ENCODE data around the gene PTPN14.

Gene PTPN14

GRCh38 chr1:214425716-214426425 is 125.5 kb downstream of the PTPN14 start:
- DNase-seq (ENCODE audit: low read depth): no peak

DNA sequence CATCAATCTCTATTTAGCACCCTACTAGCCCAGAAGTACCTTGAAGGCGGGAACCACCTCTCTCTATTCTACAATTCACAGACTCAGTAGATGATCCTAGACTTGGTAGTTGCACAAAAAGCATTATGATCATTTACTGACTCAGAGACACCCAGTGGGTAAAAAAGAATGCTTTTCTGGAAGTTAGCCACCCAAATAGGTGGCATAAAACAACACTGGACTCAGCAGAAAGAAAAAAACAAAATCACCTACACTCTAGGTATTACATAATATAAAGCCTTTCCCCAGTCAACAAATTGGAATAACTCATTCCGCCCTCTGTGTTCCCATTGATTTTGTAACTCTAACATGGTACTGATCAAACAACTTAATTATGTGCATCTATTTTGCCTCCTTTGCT is 126.3 kb downstream of the PTPN14 start:
- DNase-seq (ENCODE audit: low read depth): no peak

- DNase-seq (ENCODE audit: low read depth): no peak
Measured at GRCh38 chr1:214423045-214423444, 128.4 kb downstream of the PTPN14 start.

DNA sequence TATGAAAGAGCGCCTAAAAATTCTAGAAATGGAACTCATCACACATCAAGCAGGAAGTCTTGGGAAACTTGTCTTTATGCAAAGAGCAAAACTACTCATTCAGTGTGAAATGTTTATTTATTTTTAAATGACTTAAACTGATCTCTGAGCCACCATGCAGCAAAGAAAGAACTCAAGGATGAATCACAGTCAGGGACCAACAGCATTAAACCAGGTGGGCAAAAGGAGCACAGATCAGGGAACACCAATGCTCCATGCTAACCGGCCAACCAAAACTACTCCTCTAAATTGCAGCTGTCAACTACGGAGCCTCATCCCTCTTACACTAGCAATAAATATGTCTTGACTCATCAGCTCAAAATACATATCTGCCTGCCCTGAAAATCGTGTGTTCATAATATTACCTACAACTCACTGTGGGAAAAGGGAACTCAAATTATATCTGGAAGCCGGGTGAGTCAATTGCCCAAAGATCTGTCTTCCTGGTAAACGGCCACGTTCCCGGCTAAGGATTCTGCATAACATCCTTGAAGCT is 129.2 kb downstream of the PTPN14 start:
- DNase-seq (ENCODE audit: low read depth): peak; percentile 36

- no peak for DNase-seq (ENCODE audit: low read depth)
Measured at GRCh38 chr1:214420833-214421232, 130.6 kb downstream of the PTPN14 start.

DNA sequence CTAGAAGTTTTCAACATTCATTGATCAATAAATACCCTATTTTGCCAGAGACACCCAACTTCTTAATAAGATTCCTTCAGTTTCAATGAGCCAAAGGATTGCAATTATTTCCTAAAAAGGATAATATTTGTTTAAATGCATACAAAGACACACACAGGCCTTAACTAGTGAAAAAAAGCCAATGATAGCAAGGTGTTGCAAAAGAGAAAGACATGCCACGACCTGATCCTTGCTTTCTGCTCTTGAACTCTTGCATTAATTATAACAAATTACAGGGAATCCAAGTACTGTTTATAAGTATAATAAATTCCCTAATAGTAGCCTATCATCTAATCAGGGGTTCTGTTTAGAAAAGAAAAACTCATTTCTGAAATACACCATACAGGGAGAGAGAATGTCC is 131.1 kb downstream of the PTPN14 start:
- no peak for DNase-seq (ENCODE audit: low read depth)

DNA sequence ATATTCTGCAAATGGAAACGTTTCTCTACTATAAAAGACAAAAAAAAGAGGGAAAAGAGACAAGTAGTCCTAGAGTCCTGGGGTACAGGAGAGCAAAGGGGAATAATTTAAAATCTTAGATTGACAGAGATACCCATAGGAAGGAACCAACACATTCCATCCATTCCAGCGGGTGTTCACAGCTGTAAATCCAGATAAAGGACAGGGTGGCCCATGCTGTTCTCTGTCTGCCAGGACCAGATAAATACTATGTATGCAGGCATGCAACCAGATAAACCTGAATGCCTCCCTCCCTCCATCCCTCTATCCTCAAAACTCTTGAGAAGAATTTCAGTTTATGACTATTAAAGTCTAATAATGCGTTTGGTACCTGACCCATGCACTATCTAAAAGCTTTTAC is 131.8 kb downstream of the PTPN14 start:
- no peak for DNase-seq (ENCODE audit: low read depth)

- peak; percentile 26 for DNase-seq (ENCODE audit: low read depth)
Measured at GRCh38 chr1:214418391-214418790, 133.0 kb downstream of the PTPN14 start.

GRCh38 chr1:214417545-214418210 is 133.7 kb downstream of the PTPN14 start:
- no peak for DNase-seq (ENCODE audit: low read depth)

- DNase-seq (ENCODE audit: low read depth): no peak
Measured at GRCh38 chr1:214416858-214417257, 134.5 kb downstream of the PTPN14 start.

DNA sequence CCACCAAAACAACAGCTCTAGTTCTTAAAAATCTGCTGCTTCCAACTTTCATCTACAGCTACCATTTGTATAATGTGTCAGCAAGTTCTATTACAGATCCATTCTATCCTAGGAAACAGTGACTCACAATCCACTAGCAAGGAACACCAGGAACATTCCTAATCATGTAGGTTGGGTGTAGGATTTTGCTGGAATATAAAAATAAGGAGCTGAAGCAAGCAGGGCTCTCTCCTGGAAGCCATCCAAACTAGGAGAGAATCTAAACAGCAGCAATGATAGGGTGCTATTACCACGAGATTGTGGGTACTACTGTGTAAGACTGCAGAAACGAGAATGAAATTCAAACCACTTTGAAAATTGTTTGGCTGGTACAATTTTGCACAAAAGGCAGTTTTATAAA is 135.0 kb downstream of the PTPN14 start:
- DNase-seq (ENCODE audit: low read depth): peak; percentile 54

DNA sequence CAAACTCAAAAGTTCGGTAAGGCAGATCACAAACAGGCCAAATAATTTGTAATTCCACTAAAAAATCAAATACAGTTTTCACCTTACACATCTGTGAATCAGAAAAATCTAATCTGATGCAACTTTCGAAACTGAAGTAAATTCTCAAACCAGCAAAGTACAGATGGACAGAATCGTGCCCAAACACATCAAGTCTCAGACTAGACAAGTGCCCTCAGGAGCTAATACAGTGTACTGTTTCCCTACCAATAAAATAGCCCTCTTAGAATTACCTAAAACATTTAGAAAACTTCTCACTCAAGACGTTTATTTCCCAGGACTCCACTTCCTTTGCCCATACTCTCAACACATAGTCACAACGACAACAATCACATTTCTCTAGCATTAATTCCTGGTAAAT is 136.3 kb downstream of the PTPN14 start:
- no peak for DNase-seq (ENCODE audit: low read depth)

DNA sequence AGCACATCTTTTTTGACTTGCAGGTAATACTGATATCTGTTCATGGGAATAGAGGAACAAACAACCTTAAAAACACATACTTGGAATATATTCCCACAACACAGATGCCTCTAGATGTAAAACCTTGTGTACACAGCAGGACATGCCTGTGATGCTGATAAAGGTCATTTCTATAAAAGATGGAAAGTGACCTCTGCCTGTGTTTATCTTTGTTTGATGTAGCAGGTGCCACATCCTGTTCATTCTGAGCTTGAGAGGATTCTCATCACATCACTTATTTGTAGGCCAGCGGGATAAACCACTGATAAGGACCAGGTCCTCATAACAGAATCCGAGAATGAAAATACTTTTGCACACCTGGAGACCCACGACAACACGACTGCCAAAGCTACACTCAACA is 136.7 kb downstream of the PTPN14 start:
- no peak for DNase-seq (ENCODE audit: low read depth)

GRCh38 chr1:214413315-214413714 is 138.1 kb downstream of the PTPN14 start:
- no peak for DNase-seq (ENCODE audit: low read depth)

DNA sequence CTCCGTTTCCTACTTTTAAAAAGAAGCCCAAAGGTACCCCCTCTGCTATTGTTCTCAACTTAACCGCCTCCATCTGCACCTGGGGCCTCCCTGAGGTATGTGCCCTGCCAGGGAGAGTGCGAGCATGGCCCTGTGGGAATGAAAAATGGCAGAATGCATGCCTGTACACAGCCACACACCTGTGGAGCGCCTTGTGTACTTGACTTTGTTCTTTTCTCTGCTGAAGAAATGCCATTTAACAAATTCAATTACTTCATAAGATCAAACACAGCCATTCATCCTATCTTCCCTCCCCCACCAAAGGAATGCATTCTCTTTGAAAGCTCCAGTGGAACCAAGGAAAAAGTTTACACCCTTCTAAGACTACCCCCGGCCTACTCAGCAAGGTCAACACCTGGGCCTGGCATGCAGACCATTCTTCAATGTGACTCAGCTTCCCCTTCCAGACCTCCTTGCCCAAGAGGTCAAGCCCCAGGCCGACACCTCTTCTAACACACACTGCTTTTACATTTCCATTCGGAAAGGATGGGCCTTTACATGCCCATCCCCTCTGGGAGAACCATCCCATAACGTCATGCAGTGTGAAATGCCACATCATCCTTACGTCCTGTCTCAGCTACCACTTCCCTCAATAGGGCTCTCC is 146.7 kb downstream of the PTPN14 start:
- no peak for DNase-seq (ENCODE audit: low read depth)

DNA sequence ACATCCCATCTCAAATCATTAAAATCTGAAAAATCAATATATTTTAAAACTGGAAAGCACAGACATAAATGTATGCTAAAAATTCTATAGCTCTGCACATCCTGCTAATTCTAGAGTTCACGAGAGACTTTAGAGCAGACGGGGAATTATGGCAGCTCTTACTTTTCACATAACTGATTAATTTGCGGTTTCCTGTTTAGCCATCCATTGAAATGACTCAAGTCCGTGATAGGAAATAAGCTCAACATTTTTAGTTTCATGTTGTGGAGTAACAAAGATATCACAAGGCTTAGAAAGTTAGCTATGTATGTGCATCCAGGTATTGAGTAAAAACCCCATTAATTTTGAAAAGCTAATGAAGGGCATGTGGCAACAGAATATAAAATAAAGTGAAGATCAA is 147.2 kb downstream of the PTPN14 start:
- DNase-seq (ENCODE audit: low read depth): peak; percentile 36

- DNase-seq (ENCODE audit: low read depth): no peak
Measured at GRCh38 chr1:214403431-214403830, 148.0 kb downstream of the PTPN14 start.

GRCh38 chr1:214402613-214403083 is 148.8 kb downstream of the PTPN14 start:
- no peak for DNase-seq (ENCODE audit: low read depth)

DNA sequence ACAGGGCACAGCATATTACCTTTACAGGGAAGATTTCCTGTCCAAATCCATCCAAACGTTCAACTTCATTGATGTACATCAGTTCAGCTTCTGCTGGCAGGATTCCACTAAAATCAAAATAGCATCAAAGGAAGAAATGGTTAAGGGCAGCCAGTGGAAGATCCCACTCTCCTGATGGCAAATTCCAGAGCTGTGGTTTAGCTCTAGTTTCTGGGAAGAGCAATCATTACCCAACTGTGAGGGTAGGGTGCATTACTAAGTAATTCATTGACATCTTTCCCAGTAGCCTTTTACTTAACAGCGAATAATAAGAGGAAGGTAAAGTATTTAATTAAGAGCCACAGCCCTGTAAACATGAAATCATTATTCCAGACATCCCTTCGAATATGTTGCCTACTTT is 149.7 kb downstream of the PTPN14 start:
- DNase-seq (ENCODE audit: low read depth): peak; percentile 42

- no peak for DNase-seq (ENCODE audit: low read depth)
Measured at GRCh38 chr1:214400131-214400530, 151.3 kb downstream of the PTPN14 start.

GRCh38 chr1:214398490-214398889 is 152.9 kb downstream of the PTPN14 start:
- DNase-seq (ENCODE audit: low read depth): no peak

DNA sequence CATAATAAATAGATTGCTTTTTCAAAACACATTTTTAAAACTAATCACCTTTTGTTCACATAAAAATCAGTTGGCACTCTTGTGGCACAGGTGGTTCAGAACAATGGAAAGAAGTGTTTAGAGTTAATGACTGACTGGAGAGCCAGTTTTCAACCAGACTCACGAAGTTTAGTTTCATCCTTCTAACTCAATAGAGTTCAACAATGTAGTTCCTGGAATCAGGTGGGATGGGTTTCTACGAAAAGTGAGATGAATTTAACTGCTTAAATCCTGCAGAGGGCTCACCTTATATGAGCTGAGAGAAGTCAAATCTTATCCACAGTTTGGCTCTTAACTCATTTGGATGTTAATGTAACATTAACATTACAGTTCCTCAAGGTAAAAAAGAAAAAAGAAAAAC is 153.9 kb downstream of the PTPN14 start:
- no peak for DNase-seq (ENCODE audit: low read depth)

GRCh38 chr1:214396330-214396729 is 155.1 kb downstream of the PTPN14 start:
- no peak for DNase-seq (ENCODE audit: low read depth)
